ENCODE measurements around the gene SYNE2. TPM values are rescaled to one million over a fixed set of nuclear protein-coding genes. Genes with fewer than 3 reads are reported as not detected.
A peak's percentile ranks its signal among the peaks of the same experiment; 100 is the strongest.

SYNE2 gene
- total RNA-seq, 1 donor from 2014 or later: 105 TPM

DNA sequence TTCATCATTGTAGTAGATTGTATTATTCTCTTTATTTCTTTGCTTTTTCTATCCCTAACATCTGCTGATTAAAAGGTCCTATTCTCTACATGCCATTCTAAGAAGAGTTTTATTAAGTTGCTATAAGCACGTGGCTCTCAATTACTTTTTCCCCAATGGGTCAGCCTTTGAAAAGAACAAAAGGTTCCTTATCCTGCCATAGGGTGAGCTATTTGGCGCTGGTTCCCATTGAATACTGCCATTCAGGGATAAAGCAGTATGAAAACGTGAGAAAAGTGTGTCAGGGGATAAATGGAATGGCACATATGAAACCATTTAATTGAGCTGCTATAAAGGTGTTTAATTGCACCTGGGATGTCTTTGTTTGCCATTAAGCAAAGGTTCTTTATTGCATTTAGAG is 80.9 kb downstream of the SYNE2 start:
- peak overlapping the region; percentile 15 for H3K4me3 ChIP-seq
- H3K4me3 Mint-ChIP-seq: no peak overlapping the region
- no peaks in the 10 kb centered on the region for H3K27me3 ChIP-seq
- H3K9ac ChIP-seq: no peak overlapping the region
- peaks cover 5% of the 10 kb centered on the region for H3K36me3 Mint-ChIP-seq
- peaks cover 5% of the 10 kb centered on the region for H3K36me3 ChIP-seq
- H3K9me3 Mint-ChIP-seq: no peaks in the 10 kb centered on the region
- H4K20me1 ChIP-seq (ENCODE audit: low read depth): peaks cover 20% of the 10 kb centered on the region
- H3K9me3 ChIP-seq (ENCODE audit: low read depth): no peaks in the 10 kb centered on the region
- H2AFZ ChIP-seq (replicated peaks): no peak overlapping the region
- H3K4me2 ChIP-seq: peak overlapping the region; percentile 65
- H3K27me3 Mint-ChIP-seq (ENCODE audit: insufficient read depth, low read depth): no peaks in the 10 kb centered on the region
- H3K27ac Mint-ChIP-seq: no peak overlapping the region
- peak overlapping the region; percentile 76 for H3K27ac ChIP-seq
- H3K79me2 ChIP-seq (ENCODE audit: low read depth): peaks cover 33% of the 10 kb centered on the region
- DNase-seq (ENCODE audit: low spot score): peak; percentile 61
- peaks cover 26% of the 10 kb centered on the region for H3F3A ChIP-seq (ENCODE audit: low read depth)
- TF ChIP-seq, protein P1, sequence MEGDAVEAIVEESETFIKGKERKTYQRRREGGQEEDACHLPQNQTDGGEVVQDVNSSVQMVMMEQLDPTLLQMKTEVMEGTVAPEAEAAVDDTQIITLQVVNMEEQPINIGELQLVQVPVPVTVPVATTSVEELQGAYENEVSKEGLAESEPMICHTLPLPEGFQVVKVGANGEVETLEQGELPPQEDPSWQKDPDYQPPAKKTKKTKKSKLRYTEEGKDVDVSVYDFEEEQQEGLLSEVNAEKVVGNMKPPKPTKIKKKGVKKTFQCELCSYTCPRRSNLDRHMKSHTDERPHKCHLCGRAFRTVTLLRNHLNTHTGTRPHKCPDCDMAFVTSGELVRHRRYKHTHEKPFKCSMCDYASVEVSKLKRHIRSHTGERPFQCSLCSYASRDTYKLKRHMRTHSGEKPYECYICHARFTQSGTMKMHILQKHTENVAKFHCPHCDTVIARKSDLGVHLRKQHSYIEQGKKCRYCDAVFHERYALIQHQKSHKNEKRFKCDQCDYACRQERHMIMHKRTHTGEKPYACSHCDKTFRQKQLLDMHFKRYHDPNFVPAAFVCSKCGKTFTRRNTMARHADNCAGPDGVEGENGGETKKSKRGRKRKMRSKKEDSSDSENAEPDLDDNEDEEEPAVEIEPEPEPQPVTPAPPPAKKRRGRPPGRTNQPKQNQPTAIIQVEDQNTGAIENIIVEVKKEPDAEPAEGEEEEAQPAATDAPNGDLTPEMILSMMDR (IDR thresholded peaks at IDR 0.05): no peak
- TF ChIP-seq EZH2phosphoT487 (IDR thresholded peaks at IDR 0.05) (no peak), EZH2 (IDR thresholded peaks at IDR 0.05) (no peak)
- H3K4me1 ChIP-seq: peaks cover 27% of the 10 kb centered on the region
- peaks cover 25% of the 10 kb centered on the region for H3K4me1 Mint-ChIP-seq

DNA sequence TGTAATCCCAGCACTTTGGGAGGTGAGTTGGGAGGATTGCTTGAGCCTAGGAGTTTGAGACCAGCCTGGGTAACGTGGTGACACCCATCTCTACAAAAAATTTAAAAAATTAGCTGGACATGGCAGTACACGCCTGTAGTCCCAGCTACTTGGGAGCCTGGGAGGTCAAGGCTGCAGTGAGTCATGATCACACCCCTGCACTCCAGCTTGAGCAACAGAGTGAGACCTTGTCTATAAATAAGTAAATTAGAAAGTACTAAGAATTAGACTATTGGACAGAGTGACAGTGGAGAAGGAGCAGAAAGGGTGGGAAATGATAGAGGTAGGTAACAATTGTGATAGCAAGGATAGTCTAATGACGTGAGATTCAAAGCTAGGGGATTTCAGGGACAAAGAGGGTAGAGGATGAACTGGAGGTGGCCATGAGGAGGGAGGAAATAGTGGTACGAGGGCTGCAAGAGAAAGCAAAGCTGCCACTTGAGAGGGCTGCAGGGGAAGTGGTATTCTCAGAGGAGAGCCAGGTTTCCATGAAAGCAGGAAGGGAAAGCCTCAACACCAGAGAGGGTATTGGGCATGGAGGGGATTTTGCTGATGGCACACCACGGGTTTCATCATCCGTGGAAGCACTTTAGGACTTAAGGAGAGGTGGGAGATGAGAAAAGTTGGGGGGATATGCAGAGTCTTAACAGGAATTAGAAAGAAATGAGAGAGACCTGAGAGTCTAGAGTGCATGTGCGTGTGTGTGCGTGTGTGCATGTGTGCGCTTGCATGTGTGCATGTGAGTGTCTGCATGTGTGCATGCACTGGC is 85.6 kb downstream of the SYNE2 start:
- Mint-ChIP-seq H3K27ac (no peak overlapping the region), H3K27me3 (ENCODE audit: insufficient read depth, low read depth) (no peaks in the 10 kb centered on the region), H3K4me1 (peaks cover 15% of the 10 kb centered on the region), H3K9me3 (no peaks in the 10 kb centered on the region), H3K4me3 (no peak overlapping the region), H3K36me3 (peaks cover 8% of the 10 kb centered on the region)
- H3K4me3 ChIP-seq: no peak overlapping the region
- no peak overlapping the region for H3K4me2 ChIP-seq
- peaks cover 15% of the 10 kb centered on the region for H4K20me1 ChIP-seq (ENCODE audit: low read depth)
- H3K27ac ChIP-seq: no peak overlapping the region
- peaks cover 33% of the 10 kb centered on the region for H3K79me2 ChIP-seq (ENCODE audit: low read depth)
- no peak overlapping the region for H2AFZ ChIP-seq (replicated peaks)
- H3K9me3 ChIP-seq (ENCODE audit: low read depth): no peaks in the 10 kb centered on the region
- H3F3A ChIP-seq (ENCODE audit: low read depth): peaks cover 15% of the 10 kb centered on the region
- TF ChIP-seq, protein P1 (IDR thresholded peaks at IDR 0.05): no peak
- TF ChIP-seq EZH2 (IDR thresholded peaks at IDR 0.05) (no peak), EZH2phosphoT487 (IDR thresholded peaks at IDR 0.05) (no peak)
- peaks cover 5% of the 10 kb centered on the region for H3K36me3 ChIP-seq
- H3K9ac ChIP-seq: no peak overlapping the region
- H3K4me1 ChIP-seq: peaks cover 18% of the 10 kb centered on the region
- no peaks in the 10 kb centered on the region for H3K27me3 ChIP-seq
- no peak for DNase-seq (ENCODE audit: low spot score)

DNA sequence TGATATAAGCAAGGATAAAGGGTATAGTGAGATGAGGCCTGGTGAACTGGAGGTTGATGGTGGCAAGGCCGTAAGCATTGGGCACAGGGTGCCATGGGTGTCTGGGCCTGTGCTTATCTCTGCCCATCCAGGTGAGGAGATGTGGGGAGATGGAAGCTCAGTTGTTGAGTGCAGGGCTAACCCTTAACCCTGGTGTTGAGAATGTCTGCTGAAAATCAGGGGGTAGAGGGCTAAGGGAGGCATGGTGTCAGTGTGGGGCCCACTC is 86.1 kb downstream of the SYNE2 start:
- Histone ChIP-seq H4K20me1 (ENCODE audit: low read depth) (peaks cover 10% of the 10 kb centered on the region), H3K4me3 (no peak overlapping the region), H3F3A (ENCODE audit: low read depth) (peaks cover 9% of the 10 kb centered on the region), H3K27ac (no peak overlapping the region), H3K4me1 (peaks cover 13% of the 10 kb centered on the region), H3K79me2 (ENCODE audit: low read depth) (peaks cover 33% of the 10 kb centered on the region), H2AFZ (replicated peaks) (no peak overlapping the region), H3K9ac (no peak overlapping the region), H3K27me3 (no peaks in the 10 kb centered on the region), H3K4me2 (no peak overlapping the region), H3K36me3 (peaks cover 5% of the 10 kb centered on the region), H3K9me3 (ENCODE audit: low read depth) (no peaks in the 10 kb centered on the region)
- no peak for DNase-seq (ENCODE audit: low spot score)
- no peak overlapping the region for H3K27ac Mint-ChIP-seq
- peaks cover 8% of the 10 kb centered on the region for H3K36me3 Mint-ChIP-seq
- no peak for TF ChIP-seq EZH2 (IDR thresholded peaks at IDR 0.05)
- TF ChIP-seq, protein P1 (IDR thresholded peaks at IDR 0.05): no peak
- no peak for TF ChIP-seq EZH2phosphoT487 (IDR thresholded peaks at IDR 0.05)
- H3K27me3 Mint-ChIP-seq (ENCODE audit: insufficient read depth, low read depth): no peaks in the 10 kb centered on the region
- H3K4me1 Mint-ChIP-seq: peaks cover 10% of the 10 kb centered on the region
- H3K9me3 Mint-ChIP-seq: no peaks in the 10 kb centered on the region
- no peak overlapping the region for H3K4me3 Mint-ChIP-seq

Data from neural progenitor cell (in vitro differentiated cells).